ENCODE data around the gene UBR4.

UBR4 gene

GRCh38 chr1:19080721-19081120, 129.3 kb downstream of the UBR4 start:
- WGBS, 2 donors (ENCODE audit: extremely low coverage in 2 of 2, insufficient read length in 2 of 2, insufficient replicate concordance in 1 of 2) = no CpG with 5 or more reads among the region's 3 CpGs
- Histone ChIP-seq H2BK5ac (ENCODE audit: low read length) (no peak overlapping the region), H3K23ac (ENCODE audit: low read depth, low read length, poor library complexity) (no peak overlapping the region), H2AK5ac (ENCODE audit: low read depth, low read length) (no peak overlapping the region), H4K91ac (ENCODE audit: low read depth, low read length, poor library complexity) (no peak overlapping the region), H3K14ac (ENCODE audit: low read length) (no peak overlapping the region), H3K9me3 (replicated peaks in 1 of 2; ENCODE audit: control insufficient read depth in 2 of 2, insufficient read depth in 1 of 2, low read depth in 1 of 2, low read length in 2 of 2) (no peaks in the 10 kb centered on the region), H2BK120ac (ENCODE audit: low read depth, low read length) (no peak overlapping the region), H2BK15ac (ENCODE audit: low read length) (no peak overlapping the region), H4K8ac (ENCODE audit: low read depth, low read length) (no peak overlapping the region), H3K4me2 (ENCODE audit: insufficient read depth, low read length, poor library complexity, severe bottlenecking) (no peak overlapping the region), H3K4me1 (ENCODE audit: control insufficient read depth in 2 of 2, insufficient read depth in 1 of 2, low read depth in 1 of 2, low read length in 2 of 2) (no peaks in the 10 kb centered on the region), H2BK12ac (ENCODE audit: low read length) (no peak overlapping the region), H3K79me1 (ENCODE audit: low read depth, low read length) (no peaks in the 10 kb centered on the region), H3K4ac (ENCODE audit: low read length) (no peak overlapping the region), H3K27me3 (ENCODE audit: control insufficient read depth in 3 of 3, insufficient read depth in 3 of 3, low read depth in 1 of 3, low read length in 3 of 3) (no peaks in the 10 kb centered on the region), H3K9ac (ENCODE audit: low read depth, low read length, poor library complexity) (no peak overlapping the region), H3K4me3 (ENCODE audit: low read length in 2 of 2) (no peak overlapping the region), H2AFZ (ENCODE audit: low read length) (no peak overlapping the region), H3K36me3 (replicated peaks in 1 of 2; ENCODE audit: control insufficient read depth in 2 of 2, insufficient read depth in 2 of 2, low read length in 2 of 2) (peaks cover 84 to 97% of the 10 kb centered on the region in 2 donors), H3K27ac (replicated peaks; ENCODE audit: low read length) (no peak overlapping the region), H3K18ac (ENCODE audit: low read length) (no peak overlapping the region)
- no peak for DNase-seq (ENCODE audit: low spot score)

GRCh38 chr1:19079541-19080472, 130.3 kb downstream of the UBR4 start:
- H2BK120ac ChIP-seq (ENCODE audit: low read depth, low read length) = no peak overlapping the region
- H2BK12ac ChIP-seq (ENCODE audit: low read length) = no peak overlapping the region
- no peaks in the 10 kb centered on the region for H3K9me3 ChIP-seq (replicated peaks in 1 of 2; ENCODE audit: control insufficient read depth in 2 of 2, insufficient read depth in 1 of 2, low read depth in 1 of 2, low read length in 2 of 2)
- H2BK15ac ChIP-seq (ENCODE audit: low read length) = no peak overlapping the region
- no peak overlapping the region for H3K14ac ChIP-seq (ENCODE audit: low read length)
- H3K79me1 ChIP-seq (ENCODE audit: low read depth, low read length) = no peaks in the 10 kb centered on the region
- H2AK5ac ChIP-seq (ENCODE audit: low read depth, low read length) = no peak overlapping the region
- H3K27ac ChIP-seq (replicated peaks; ENCODE audit: low read length) = no peak overlapping the region
- WGBS, 2 donors (ENCODE audit: extremely low coverage in 2 of 2, insufficient read length in 2 of 2, insufficient replicate concordance in 1 of 2) = no CpG with 5 or more reads among the region's 16 CpGs
- H3K23ac ChIP-seq (ENCODE audit: low read depth, low read length, poor library complexity) = no peak overlapping the region
- H3K4ac ChIP-seq (ENCODE audit: low read length) = no peak overlapping the region
- H3K4me1 ChIP-seq (ENCODE audit: control insufficient read depth in 2 of 2, insufficient read depth in 1 of 2, low read depth in 1 of 2, low read length in 2 of 2) = no peaks in the 10 kb centered on the region
- H4K91ac ChIP-seq (ENCODE audit: low read depth, low read length, poor library complexity) = no peak overlapping the region
- no peak overlapping the region for H2BK5ac ChIP-seq (ENCODE audit: low read length)
- no peaks in the 10 kb centered on the region for H3K27me3 ChIP-seq (ENCODE audit: control insufficient read depth in 3 of 3, insufficient read depth in 3 of 3, low read depth in 1 of 3, low read length in 3 of 3)
- H3K18ac ChIP-seq (ENCODE audit: low read length) = no peak overlapping the region
- H3K9ac ChIP-seq (ENCODE audit: low read depth, low read length, poor library complexity) = no peak overlapping the region
- H3K4me3 ChIP-seq (ENCODE audit: low read length in 2 of 2) = no peak overlapping the region
- H3K36me3 ChIP-seq (replicated peaks in 1 of 2; ENCODE audit: control insufficient read depth in 2 of 2, insufficient read depth in 2 of 2, low read length in 2 of 2) = peaks cover 85 to 98% of the 10 kb centered on the region in 2 donors
- H2AFZ ChIP-seq (ENCODE audit: low read length) = no peak overlapping the region
- H3K4me2 ChIP-seq (ENCODE audit: insufficient read depth, low read length, poor library complexity, severe bottlenecking) = no peak overlapping the region
- no peak for DNase-seq (ENCODE audit: low spot score)
- no peak overlapping the region for H4K8ac ChIP-seq (ENCODE audit: low read depth, low read length)

- Histone ChIP-seq H3K4me1 (ENCODE audit: control insufficient read depth in 2 of 2, insufficient read depth in 1 of 2, low read depth in 1 of 2, low read length in 2 of 2) (no peaks in the 10 kb centered on the region), H3K27me3 (ENCODE audit: control insufficient read depth in 3 of 3, insufficient read depth in 3 of 3, low read depth in 1 of 3, low read length in 3 of 3) (no peaks in the 10 kb centered on the region), H3K9me3 (replicated peaks in 1 of 2; ENCODE audit: control insufficient read depth in 2 of 2, insufficient read depth in 1 of 2, low read depth in 1 of 2, low read length in 2 of 2) (no peaks in the 10 kb centered on the region), H3K4me2 (ENCODE audit: insufficient read depth, low read length, poor library complexity, severe bottlenecking) (no peak overlapping the region), H2BK5ac (ENCODE audit: low read length) (no peak overlapping the region), H3K4ac (ENCODE audit: low read length) (no peak overlapping the region), H3K18ac (ENCODE audit: low read length) (no peak overlapping the region), H4K91ac (ENCODE audit: low read depth, low read length, poor library complexity) (no peak overlapping the region), H3K9ac (ENCODE audit: low read depth, low read length, poor library complexity) (no peak overlapping the region), H2BK15ac (ENCODE audit: low read length) (no peak overlapping the region), H2BK120ac (ENCODE audit: low read depth, low read length) (no peak overlapping the region), H3K23ac (ENCODE audit: low read depth, low read length, poor library complexity) (no peak overlapping the region), H2AK5ac (ENCODE audit: low read depth, low read length) (no peak overlapping the region), H2BK12ac (ENCODE audit: low read length) (no peak overlapping the region), H3K27ac (replicated peaks; ENCODE audit: low read length) (no peak overlapping the region), H4K8ac (ENCODE audit: low read depth, low read length) (no peak overlapping the region), H3K4me3 (ENCODE audit: low read length in 2 of 2) (no peak overlapping the region), H3K14ac (ENCODE audit: low read length) (no peak overlapping the region), H3K79me1 (ENCODE audit: low read depth, low read length) (no peaks in the 10 kb centered on the region), H3K36me3 (replicated peaks in 1 of 2; ENCODE audit: control insufficient read depth in 2 of 2, insufficient read depth in 2 of 2, low read length in 2 of 2) (peaks cover 85 to 98% of the 10 kb centered on the region in 2 donors), H2AFZ (ENCODE audit: low read length) (no peak overlapping the region)
- no peak for DNase-seq (ENCODE audit: low spot score)
- WGBS, 2 donors (ENCODE audit: extremely low coverage in 2 of 2, insufficient read length in 2 of 2, insufficient replicate concordance in 1 of 2) = no CpG with 5 or more reads among the region's 4 CpGs
Measured at GRCh38 chr1:19078536-19078935, 131.5 kb downstream of the UBR4 start.

- H4K91ac ChIP-seq (ENCODE audit: low read depth, low read length, poor library complexity) = no peak overlapping the region
- no peak overlapping the region for H4K8ac ChIP-seq (ENCODE audit: low read depth, low read length)
- H2AFZ ChIP-seq (ENCODE audit: low read length) = no peak overlapping the region
- H3K36me3 ChIP-seq (replicated peaks in 1 of 2; ENCODE audit: control insufficient read depth in 2 of 2, insufficient read depth in 2 of 2, low read length in 2 of 2) = peaks cover 79 to 95% of the 10 kb centered on the region in 2 donors
- H3K27me3 ChIP-seq (ENCODE audit: control insufficient read depth in 3 of 3, insufficient read depth in 3 of 3, low read depth in 1 of 3, low read length in 3 of 3) = no peaks in the 10 kb centered on the region
- no peak overlapping the region for H3K4ac ChIP-seq (ENCODE audit: low read length)
- no peaks in the 10 kb centered on the region for H3K4me1 ChIP-seq (ENCODE audit: control insufficient read depth in 2 of 2, insufficient read depth in 1 of 2, low read depth in 1 of 2, low read length in 2 of 2)
- H3K14ac ChIP-seq (ENCODE audit: low read length) = no peak overlapping the region
- H2BK15ac ChIP-seq (ENCODE audit: low read length) = no peak overlapping the region
- no peak overlapping the region for H2AK5ac ChIP-seq (ENCODE audit: low read depth, low read length)
- no peak overlapping the region for H2BK12ac ChIP-seq (ENCODE audit: low read length)
- no CpG with 5 or more reads among the region's 20 CpGs for WGBS, 2 donors (ENCODE audit: extremely low coverage in 2 of 2, insufficient read length in 2 of 2, insufficient replicate concordance in 1 of 2)
- H3K18ac ChIP-seq (ENCODE audit: low read length) = no peak overlapping the region
- H2BK120ac ChIP-seq (ENCODE audit: low read depth, low read length) = no peak overlapping the region
- H3K79me1 ChIP-seq (ENCODE audit: low read depth, low read length) = no peaks in the 10 kb centered on the region
- no peaks in the 10 kb centered on the region for H3K9me3 ChIP-seq (replicated peaks in 1 of 2; ENCODE audit: control insufficient read depth in 2 of 2, insufficient read depth in 1 of 2, low read depth in 1 of 2, low read length in 2 of 2)
- no peak for DNase-seq (ENCODE audit: low spot score)
- no peak overlapping the region for H3K27ac ChIP-seq (replicated peaks; ENCODE audit: low read length)
- H3K4me3 ChIP-seq (ENCODE audit: low read length in 2 of 2) = no peak overlapping the region
- no peak overlapping the region for H3K4me2 ChIP-seq (ENCODE audit: insufficient read depth, low read length, poor library complexity, severe bottlenecking)
- H3K9ac ChIP-seq (ENCODE audit: low read depth, low read length, poor library complexity) = no peak overlapping the region
- no peak overlapping the region for H3K23ac ChIP-seq (ENCODE audit: low read depth, low read length, poor library complexity)
- no peak overlapping the region for H2BK5ac ChIP-seq (ENCODE audit: low read length)
Measured at GRCh38 chr1:19076841-19077616, 133.0 kb downstream of the UBR4 start.

All from neuronal stem cell (in vitro differentiated cells).